K562 (cell line): ENCODE measurements around the gene EVC. TPM values are rescaled to one million over a fixed set of nuclear protein-coding genes. Genes with fewer than 3 reads are reported as not detected.

Source experiments
- ATAC-seq: fragments of 200-7000 bp; cut with Tn5 transposase; 3 replicates; pipeline ENCODE4 v1.9.1; 2020; ENCODE audit warnings: moderate library complexity
- BruUV-seq: library from RNA; stranded (reverse); fragments of 400-500 nt; replicated peaks from 2 replicates; lab custom pipeline; 2021; lab: Mats Ljungman, UMichigan
- CTCF ChIA-PET: fragments of 300-600 bp; formaldehyde crosslinking; extraction: SDS; loops from one replicate; lab custom pipeline; 2021; ENCODE audit warnings: low intra/inter-chr PET ratio; lab: Yijun Ruan, JAX
- POLR2A ChIA-PET: fragments of 300-600, 350-650 bp; sonication (Branson Sonifier 250); formaldehyde crosslinking; extraction: SDS; loops from one replicate; lab custom pipeline; 2021; ENCODE audit warnings: antibody characterized with exemption, inconsistent platforms; lab: Yijun Ruan, JAX
- DNase-seq, 4 experiments: peaks; one replicate each; pipeline versions ENCODE4 v3.0.0 to v3.0.0-alpha.2; 2011 to 2018; ENCODE audit warnings: low spot score in 3 of 4, mixed read lengths in 3 of 4; ENCODE audit errors: extremely low read depth in 1 of 4
- FAIRE-seq: peaks from 2 replicates; lab custom pipeline; 2011; peaks lifted over from hg19 to GRCh38; lab: Jason Lieb, UNC
- H2AFZ ChIP-seq: 2 replicates; pipeline ENCODE4 v1.6.0; 2011; ENCODE audit warnings: low read depth, low read length, control low read depth, inconsistent platforms
- H3K27ac ChIP-seq: fragments of 200-600 bp; 3 replicates; pipeline ENCODE4 v1.8.0; 2011; ENCODE audit warnings: low read depth, mild to moderate bottlenecking, control low read depth, inconsistent platforms, low read length, moderate library complexity, mixed read lengths; ENCODE audit errors: extremely low read depth
- H3K27me3 ChIP-seq, 2 experiments: fragments of 300-600 bp in 1 of 2; 2 replicates in 1 of 2; 3 replicates in 1 of 2; pipeline versions ENCODE4 v1.6.0 to v1.8.0; 2011; ENCODE audit warnings: inconsistent platforms in 2 of 2, low read length in 2 of 2, mild to moderate bottlenecking in 1 of 2, mixed read lengths in 1 of 2, moderate library complexity in 1 of 2; ENCODE audit not compliant: control insufficient read depth in 2 of 2, insufficient read depth in 2 of 2
- H3K36me3 ChIP-seq: fragments of 300-600 bp; 3 replicates; pipeline ENCODE4 v1.8.0; 2011; ENCODE audit warnings: mild to moderate bottlenecking, low read length, inconsistent platforms; ENCODE audit not compliant: control insufficient read depth, insufficient read depth
- H3K4me1 ChIP-seq, 2 experiments: fragments of 200-600 bp in 1 of 2; replicated peaks in 1 of 2; 2 replicates in 1 of 2; 3 replicates in 1 of 2; pipeline versions ENCODE4 v1.5.1 to v1.8.0; 2011; ENCODE audit warnings: inconsistent platforms in 2 of 2, low read length in 2 of 2, mild to moderate bottlenecking in 1 of 2, mixed read lengths in 1 of 2, moderate library complexity in 1 of 2; ENCODE audit not compliant: control insufficient read depth in 2 of 2, insufficient read depth in 2 of 2
- H3K4me2 ChIP-seq: 2 replicates; pipeline ENCODE4 v1.6.1; 2011; ENCODE audit warnings: low read length, control low read depth, inconsistent platforms, mixed read lengths; ENCODE audit not compliant: insufficient read depth
- H3K4me3 ChIP-seq: fragments of 200-600 bp; sonication (generic), shearing (Covaris generic); 2 replicates; pipeline ENCODE4 v1.5.1; 2016; ENCODE audit warnings: control low read depth, inconsistent platforms
- H3K79me2 ChIP-seq: fragments of 200-600 bp; 3 replicates; pipeline ENCODE4 v1.8.0; 2011; ENCODE audit warnings: low read length, inconsistent platforms; ENCODE audit not compliant: control insufficient read depth, insufficient read depth
- H3K9ac ChIP-seq, 2 experiments: 2 replicates each; pipeline versions ENCODE4 v1.6.0 to v1.6.1; 2011; ENCODE audit warnings: low read depth in 2 of 2, low read length in 2 of 2, control low read depth in 1 of 2, inconsistent platforms in 1 of 2, mild to moderate bottlenecking in 1 of 2, mixed read lengths in 1 of 2; ENCODE audit not compliant: insufficient read depth in 1 of 2
- H3K9me1 ChIP-seq: one replicate; pipeline ENCODE4 v1.6.0; 2011; ENCODE audit warnings: inconsistent platforms, mild to moderate bottlenecking, low read length, moderate library complexity; ENCODE audit not compliant: control insufficient read depth, insufficient read depth
- H3K9me3 ChIP-seq: replicated peaks from 2 replicates; pipeline ENCODE4 v1.5.1; 2011; ENCODE audit warnings: low read depth, low read length, inconsistent platforms; ENCODE audit not compliant: control insufficient read depth, insufficient read depth
- H4K20me1 ChIP-seq: replicated peaks from 2 replicates; pipeline ENCODE4 v1.6.1; 2011; ENCODE audit warnings: low read length, inconsistent platforms, mixed read lengths; ENCODE audit not compliant: control insufficient read depth, insufficient read depth
- ARID1B ChIP-seq: fragments of 450-650 bp; IDR thresholded peaks from 2 replicates; pipeline ENCODE4 v1.6.1; 2016; ENCODE audit warnings: antibody characterized with exemption, mild to moderate bottlenecking, inconsistent platforms
- CBX1 ChIP-seq: sonication (generic); IDR thresholded peaks from 2 replicates; pipeline ENCODE4 v1.6.1; 2016; ENCODE audit warnings: antibody characterized with exemption, low read depth, mild to moderate bottlenecking
- CEBPZ ChIP-seq: fragments of 150-350 bp; IDR thresholded peaks from 2 replicates; pipeline ENCODE4 v1.6.1; 2014; ENCODE audit warnings: low read depth, mild to moderate bottlenecking, low read length, borderline replicate concordance
- ELK1 ChIP-seq: sonication (generic); formaldehyde crosslinking; IDR thresholded peaks from 2 replicates; pipeline ENCODE4 v1.8.1; 2022; ENCODE audit warnings: missing genetic modification reagents
- ETV5 ChIP-seq: sonication (generic); formaldehyde crosslinking; IDR thresholded peaks from 2 replicates; pipeline ENCODE4 v1.4.0; 2020; ENCODE audit warnings: low read depth, mild to moderate bottlenecking, missing genetic modification reagents
- FIP1L1 ChIP-seq: fragments of 200-400 bp; formaldehyde crosslinking; IDR thresholded peaks from 2 replicates; pipeline ENCODE4 v1.6.1; 2018; ENCODE audit warnings: mild to moderate bottlenecking, low read depth, low read length; ENCODE audit not compliant: poor library complexity, severe bottlenecking
- KLF10 ChIP-seq: fragments of 250-450 bp; sonication (Bioruptor Pico); IDR thresholded peaks from 2 replicates; pipeline ENCODE4 v1.6.1; 2021; ENCODE audit warnings: matching md5 sums
- LEF1 ChIP-seq: fragments of 450-650 bp; IDR thresholded peaks from 2 replicates; pipeline ENCODE4 v1.6.1; 2016; ENCODE audit warnings: mild to moderate bottlenecking
- RBM14 ChIP-seq: fragments of 200-400 bp; formaldehyde crosslinking; IDR thresholded peaks from 2 replicates; pipeline ENCODE4 v1.6.1; 2018; ENCODE audit warnings: low read depth, mild to moderate bottlenecking, low read length, moderate library complexity, borderline replicate concordance; ENCODE audit not compliant: insufficient read depth
- SMAD1 ChIP-seq: fragments of 150-350 bp; IDR thresholded peaks from 2 replicates; pipeline ENCODE4 v1.6.1; 2014; ENCODE audit warnings: low read length, low read depth; ENCODE audit not compliant: partially characterized antibody
- TARDBP ChIP-seq: fragments of 450-650 bp; IDR thresholded peaks from 2 replicates; pipeline ENCODE4 v1.6.1; 2016
- THRA ChIP-seq: fragments of 450-650 bp; IDR thresholded peaks from 2 replicates; pipeline ENCODE4 v1.6.1; 2017; ENCODE audit warnings: mild to moderate bottlenecking, moderate library complexity
- ZNF395 ChIP-seq: fragments of 200-800 bp; sonication (Bioruptor generic); IDR thresholded peaks from 2 replicates; pipeline ENCODE4 v1.6.1; 2017; ENCODE audit warnings: missing genetic modification characterization, missing compliant biosample characterization
- WGBS: fragments of 100-300 bp; shearing (Covaris generic); methylation state at CpG from one replicate; pipeline ENCODE4 v1.1.6; 2016; ENCODE audit warnings: low coverage, mixed read lengths; ENCODE audit not compliant: insufficient coverage; ENCODE audit errors: missing lambda C conversion rate; 5-methylcytosine and 5-hydroxymethylcytosine counted together
- in situ Hi-C: fragments of 300-500 bp; cut with MboI; formaldehyde crosslinking; loops from 4 replicates; pipeline ENCODE4 v1.15.0; 2018; ENCODE audit warnings: inconsistent platforms, mixed read lengths
- intact Hi-C: fragments of 100-400 bp; cut with micrococcal nuclease; formaldehyde crosslinking; loops from 2 replicates; pipeline ENCODE4 v1.14.2; 2022
- polyA plus RNA-seq, 8 experiments: library from polyadenylated mRNA; depleted of rRNA in 4 of 8; stranded (reverse) in 5 of 8; unstranded in 3 of 8; fragments of >200 nt; fragmentation: Nextera tagmentation in 2 of 8; fragmentation: Illumina TruSeq in 1 of 8; extraction: Ambion mirVana in 2 of 8; extraction: Trizol in 1 of 8; gene quantifications; 2 replicates each; pipeline versions ENCODE4 v1.2.1 to v1.2.3, GENCODE V29; 2011 to 2014; ENCODE audit warnings: inconsistent platforms in 1 of 8, missing spikeins in 1 of 8
- total RNA-seq, 7 experiments: library from RNA; depleted of rRNA in 6 of 7; stranded (reverse); fragments of >200 nt in 6 of 7; fragmentation: Illumina TruSeq in 2 of 7; extraction: Trizol in 2 of 7; gene quantifications; 2 replicates each; pipeline versions ENCODE4 v1.2.1 to v1.2.3, GENCODE V29; 2011 to 2021; ENCODE audit warnings: low replicate concordance in 1 of 7

EVC gene
- total and polyA plus RNA-seq, 9 of the 15 experiments (the other 6 are each of a cell fraction or from before 2014, with no cell fraction given): 0.03 to 3.2 (median 1.1) TPM

- no peak for TF ChIP-seq ELK1 (CRISPR knock-in tag)
- no peak for TF ChIP-seq ARID1B
- no peak for TF ChIP-seq KLF10
- no peak for TF ChIP-seq LEF1
- no peak for TF ChIP-seq RBM14
- no peak for TF ChIP-seq FIP1L1
- no peak for TF ChIP-seq TARDBP
Measured at GRCh38 chr4:5827108-5828004, 116.4 kb downstream of the EVC start (continued).

GRCh38 chr4:5828005-5828391 lies 117.0 kb downstream of the EVC start:
- Histone ChIP-seq H3K36me3 (no peaks in the 10 kb centered on the region), H3K4me3 (no peak overlapping the region), H3K9me1 (no peaks in the 10 kb centered on the region), H3K79me2 (no peaks in the 10 kb centered on the region), H3K4me2 (no peak overlapping the region), H3K9ac (no peak overlapping the region), H3K9me3 (no peaks in the 10 kb centered on the region), H3K27ac (no peak overlapping the region), H2AFZ (no peak overlapping the region), H4K20me1 (peaks cover 3% of the 10 kb centered on the region; the same call in 1 of the 2 replicates), H3K4me1 (no peaks in the 10 kb centered on the region; a peak in 1 of 5 replicates), H3K27me3 (peaks cover 6 to 12% of the 10 kb centered on the region in 2 experiments; a peak in 2 of 5 replicates)
- ATAC-seq (no peak), FAIRE-seq (no peak), DNase-seq (no peak)
- POLR2A ChIA-PET: no interaction called here
- CTCF ChIA-PET: no interaction called here
- BruUV-seq: no TSS peak
- 3% methylated on average over 11 of the region's 11 CpGs for WGBS
- in situ Hi-C loops: no loop called here
- intact Hi-C loops: no loop called here
- TF ChIP-seq SMAD1 (no peak), CBX1 (no peak), ETV5 (CRISPR knock-in tag) (no peak), THRA (no peak), CEBPZ (no peak), ZNF395 (CRISPR knock-in tag) (no peak)
